ENCODE data around the gene SLC6A13. TPM values are rescaled to one million over a fixed set of nuclear protein-coding genes. Genes with fewer than 3 reads are reported as not detected.

SLC6A13 gene
- polyA plus RNA-seq, 1 donor from 2014 or later = 1.4 TPM

- H3K9ac ChIP-seq (ENCODE audit: low read length) = no peak overlapping the region
- no peak overlapping the region for H3K4me3 ChIP-seq (ENCODE audit: low read length)
- H2AFZ ChIP-seq (ENCODE audit: low read depth, low read length) = no peak overlapping the region
- no peak for TF ChIP-seq POLR2AphosphoS5 (IDR thresholded peaks at IDR 0.05)
- TF ChIP-seq EZH2 (IDR thresholded peaks at IDR 0.05; ENCODE audit: borderline replicate concordance, insufficient read depth, low read length, poor library complexity, severe bottlenecking) = no peak
- TF ChIP-seq SMC3 (conservative IDR thresholded peaks at IDR 0.05; ENCODE audit: poor library complexity) = no peak
- no peak for TF ChIP-seq EP300 (conservative IDR thresholded peaks at IDR 0.05; ENCODE audit: poor library complexity, severe bottlenecking)
- TF ChIP-seq MXI1 (conservative IDR thresholded peaks at IDR 0.05; ENCODE audit: poor library complexity, severe bottlenecking) = no peak
- TF ChIP-seq RAD21 (conservative IDR thresholded peaks at IDR 0.05) = no peak
- TF ChIP-seq TAF1 (IDR thresholded peaks at IDR 0.05; ENCODE audit: low read depth) = no peak
- TF ChIP-seq REST (IDR thresholded peaks at IDR 0.05; ENCODE audit: borderline replicate concordance) = no peak
- no peak for TF ChIP-seq CTCF (IDR thresholded peaks at IDR 0.05; ENCODE audit: poor library complexity, severe bottlenecking)
- H3K27me3 ChIP-seq (ENCODE audit: insufficient read depth, low read depth, low read length) = no peaks in the 10 kb centered on the region
- no peaks in the 10 kb centered on the region for H3K79me2 ChIP-seq (replicated peaks; ENCODE audit: insufficient read depth, low read length)
- no peaks in the 10 kb centered on the region for H3K36me3 ChIP-seq (ENCODE audit: insufficient read depth, low read length)
- H3K4me2 ChIP-seq (ENCODE audit: low read length) = no peak overlapping the region
- no peaks in the 10 kb centered on the region for H4K20me1 ChIP-seq (ENCODE audit: insufficient read depth)
- H3K9me2 ChIP-seq (ENCODE audit: insufficient read depth, low read length) = no peaks in the 10 kb centered on the region
- no peak overlapping the region for H3K27ac ChIP-seq (ENCODE audit: low read length)
- no peaks in the 10 kb centered on the region for H3K9me3 ChIP-seq (ENCODE audit: low read length)
- no peaks in the 10 kb centered on the region for H3F3A ChIP-seq (ENCODE audit: insufficient read depth, low read length, poor library complexity, severe bottlenecking)
These were observed 28.6 kb downstream of the SLC6A13 start for GRCh38 chr12:234019-234418.

GRCh38 chr12:233615-233968, 29.0 kb downstream of the SLC6A13 start:
- Histone ChIP-seq H4K20me1 (ENCODE audit: insufficient read depth) (no peaks in the 10 kb centered on the region), H3K9ac (ENCODE audit: low read length) (no peak overlapping the region), H3K9me2 (ENCODE audit: insufficient read depth, low read length) (no peaks in the 10 kb centered on the region), H3K79me2 (replicated peaks; ENCODE audit: insufficient read depth, low read length) (no peaks in the 10 kb centered on the region), H3K27ac (ENCODE audit: low read length) (no peak overlapping the region), H3K36me3 (ENCODE audit: insufficient read depth, low read length) (no peaks in the 10 kb centered on the region), H2AFZ (ENCODE audit: low read depth, low read length) (no peak overlapping the region), H3K9me3 (ENCODE audit: low read length) (no peaks in the 10 kb centered on the region), H3K4me2 (ENCODE audit: low read length) (no peak overlapping the region), H3K27me3 (ENCODE audit: insufficient read depth, low read depth, low read length) (no peaks in the 10 kb centered on the region), H3K4me3 (ENCODE audit: low read length) (no peak overlapping the region), H3F3A (ENCODE audit: insufficient read depth, low read length, poor library complexity, severe bottlenecking) (no peaks in the 10 kb centered on the region)
- TF ChIP-seq CTCF (IDR thresholded peaks at IDR 0.05; ENCODE audit: poor library complexity, severe bottlenecking) (no peak), EP300 (conservative IDR thresholded peaks at IDR 0.05; ENCODE audit: poor library complexity, severe bottlenecking) (no peak), MXI1 (conservative IDR thresholded peaks at IDR 0.05; ENCODE audit: poor library complexity, severe bottlenecking) (no peak), POLR2AphosphoS5 (IDR thresholded peaks at IDR 0.05) (no peak), EZH2 (IDR thresholded peaks at IDR 0.05; ENCODE audit: borderline replicate concordance, insufficient read depth, low read length, poor library complexity, severe bottlenecking) (no peak), RAD21 (conservative IDR thresholded peaks at IDR 0.05) (no peak), SMC3 (conservative IDR thresholded peaks at IDR 0.05; ENCODE audit: poor library complexity) (no peak), REST (IDR thresholded peaks at IDR 0.05; ENCODE audit: borderline replicate concordance) (no peak), TAF1 (IDR thresholded peaks at IDR 0.05; ENCODE audit: low read depth) (no peak)

All from neural cell (in vitro differentiated cells).